HG02798 (cell line): ENCODE results near the gene CGB5.
"Not testable (repeated sequence)": the region's sequence is repeated elsewhere in the genome, so short reads cannot be mapped to it uniquely, and the experiment has no call there.

ENCODE experiments used
- ATAC-seq: cut with Tn5 transposase; IDR thresholded peaks from one replicate; pipeline ENCODE4 v1.9.1; 2021; ENCODE audit warnings: mild to moderate bottlenecking; ENCODE audit not compliant: unreplicated experiment, poor library complexity

CGB5 gene

DNA sequence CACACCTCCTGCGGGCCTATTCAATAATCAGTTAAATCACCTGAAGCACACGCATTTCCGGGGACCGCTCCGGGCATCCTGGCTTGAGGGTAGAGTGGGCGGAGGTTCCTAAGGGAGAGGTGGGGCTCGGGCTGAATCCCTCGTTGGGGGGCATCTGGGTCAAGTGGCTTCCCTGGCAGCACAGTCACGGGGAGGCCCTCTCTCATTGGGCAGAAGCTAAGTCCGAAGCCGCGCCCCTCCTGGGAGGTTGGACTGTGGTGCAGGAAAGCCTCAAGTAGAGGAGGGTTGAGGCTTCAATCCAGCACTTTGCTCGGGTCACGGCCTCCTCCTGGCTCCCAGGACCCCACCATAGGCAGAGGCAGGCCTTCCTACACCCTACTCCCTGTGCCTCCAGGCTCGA is at the start of gene CGB5:
CGB5 (plus strand) TSS at position 301 of the 400 bp plus-strand sequence. CDS start 362 bp downstream, outside the sequence.
- not testable (repeated sequence) for ATAC-seq

DNA sequence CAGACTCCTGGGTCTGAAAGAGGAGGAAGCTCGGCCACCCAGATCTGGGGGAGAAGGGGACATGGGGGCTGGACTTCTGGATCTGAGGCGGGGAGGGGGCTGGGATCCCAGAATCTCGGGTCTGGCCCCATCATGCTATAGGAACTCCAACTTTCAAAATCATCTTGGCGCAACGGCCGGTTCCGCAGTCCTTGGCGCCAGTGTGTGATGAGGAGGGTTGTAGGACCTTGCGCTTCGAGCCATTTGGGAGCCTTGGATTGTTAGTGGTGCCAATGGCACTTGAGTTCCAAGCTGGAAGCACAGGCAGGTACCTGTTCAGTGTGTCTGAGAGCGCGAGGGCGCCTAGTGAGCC is 49.6 kb upstream of the CGB5 start:
- ATAC-seq, result no peak

GRCh38 chr19:48997972-48998371 is 45.7 kb upstream of the CGB5 start:
- no peak for ATAC-seq

- ATAC-seq, result no peak
These were observed 43.9 kb upstream of the CGB5 start for GRCh38 chr19:48999481-49000325.

GRCh38 chr19:49004133-49004532 is 39.5 kb upstream of the CGB5 start:
- no peak for ATAC-seq

DNA sequence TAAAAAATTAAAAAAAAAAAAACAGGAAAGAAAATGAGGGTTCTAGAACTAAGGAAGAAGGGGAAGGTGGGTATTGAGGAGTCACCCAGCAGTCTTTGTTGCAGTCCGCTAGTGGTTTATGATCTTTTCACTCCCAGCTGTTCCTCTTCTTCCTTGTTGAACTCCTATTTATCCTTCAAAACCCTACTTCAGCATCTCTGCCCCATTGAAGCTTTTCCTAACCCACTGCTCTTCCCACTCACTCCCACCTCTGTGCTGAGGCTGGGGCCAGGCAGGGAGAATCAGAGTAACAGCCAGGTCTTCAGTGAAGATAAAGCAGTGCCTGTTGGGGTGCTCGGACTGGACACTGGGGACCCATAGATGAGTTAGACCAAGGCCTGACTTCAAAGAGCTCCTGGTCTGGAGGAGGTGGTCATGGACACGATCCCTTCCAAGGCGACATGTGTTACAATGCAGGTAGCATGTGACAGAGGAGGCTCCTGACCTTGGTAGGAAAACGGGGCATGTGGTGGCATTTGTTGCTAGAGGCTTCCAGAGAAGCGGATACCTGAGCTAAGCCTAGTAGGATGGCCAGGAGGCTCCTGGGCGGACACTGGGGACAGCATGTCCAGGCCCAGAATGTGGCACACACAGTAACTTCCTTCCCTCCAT is 38.6 kb upstream of the CGB5 start:
- no peak for ATAC-seq

GRCh38 chr19:49006905-49007304 is 36.7 kb upstream of the CGB5 start:
- no peak for ATAC-seq

GRCh38 chr19:49009828-49010227 is 33.8 kb upstream of the CGB5 start:
- ATAC-seq, result no peak

DNA sequence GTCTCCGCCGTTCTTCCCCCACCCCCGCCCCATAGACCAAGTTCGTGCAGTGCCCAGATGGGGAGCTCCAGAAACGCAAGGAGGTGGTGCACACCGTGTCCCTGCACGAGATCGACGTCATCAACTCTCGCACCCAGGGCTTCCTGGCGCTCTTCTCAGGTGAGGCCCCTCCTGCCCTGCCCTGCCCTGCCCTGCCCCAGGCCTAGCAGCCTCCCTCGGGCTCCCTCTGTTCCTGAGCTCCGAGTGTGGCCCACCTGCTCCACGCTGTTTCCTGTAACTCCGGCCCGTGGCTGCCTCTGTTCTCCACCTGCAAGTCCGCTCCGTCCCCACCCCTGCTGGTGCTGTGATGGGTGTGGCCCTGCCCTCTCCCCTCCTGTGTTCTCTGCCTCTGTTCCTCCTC is 33.2 kb upstream of the CGB5 start:
- no peak for ATAC-seq

- no peak for ATAC-seq
These were observed 32.5 kb upstream of the CGB5 start for GRCh38 chr19:49011194-49011593.

DNA sequence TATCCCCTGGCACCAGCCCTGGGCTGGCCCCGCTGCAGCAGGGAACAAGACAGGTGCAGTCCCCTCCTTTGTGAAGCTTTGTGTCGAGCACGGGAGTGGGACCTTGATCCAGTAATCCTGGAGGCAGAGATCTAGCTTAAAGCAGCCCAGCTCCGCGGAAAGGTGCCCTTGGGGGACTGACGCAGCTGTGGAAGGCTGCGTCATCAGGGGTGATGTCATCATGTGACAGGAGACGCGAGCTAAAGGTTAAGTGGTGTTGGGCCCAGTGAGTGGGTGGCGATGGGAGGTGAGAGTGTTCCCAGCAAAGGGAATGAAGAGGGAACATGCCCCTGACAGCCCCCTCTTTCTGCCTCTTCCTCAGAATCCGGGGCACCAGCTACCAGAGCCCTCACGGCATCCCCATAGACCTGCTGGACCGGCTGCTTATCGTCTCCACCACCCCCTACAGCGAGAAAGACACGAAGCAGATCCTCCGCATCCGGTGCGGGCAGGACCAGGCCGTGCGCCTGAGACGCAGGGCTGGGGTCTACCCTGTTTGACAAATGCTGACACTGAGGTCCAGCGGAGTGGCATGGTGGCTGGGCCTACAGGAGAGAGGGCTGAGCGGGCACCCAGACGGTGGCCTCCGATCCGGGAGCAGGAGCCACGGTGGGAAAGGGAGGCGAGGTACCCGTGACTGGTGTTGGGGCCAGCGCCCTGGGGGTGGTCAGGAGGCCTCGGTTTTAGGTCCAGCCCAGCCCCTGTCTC is 29.4 kb upstream of the CGB5 start:
- ATAC-seq, result no peak

DNA sequence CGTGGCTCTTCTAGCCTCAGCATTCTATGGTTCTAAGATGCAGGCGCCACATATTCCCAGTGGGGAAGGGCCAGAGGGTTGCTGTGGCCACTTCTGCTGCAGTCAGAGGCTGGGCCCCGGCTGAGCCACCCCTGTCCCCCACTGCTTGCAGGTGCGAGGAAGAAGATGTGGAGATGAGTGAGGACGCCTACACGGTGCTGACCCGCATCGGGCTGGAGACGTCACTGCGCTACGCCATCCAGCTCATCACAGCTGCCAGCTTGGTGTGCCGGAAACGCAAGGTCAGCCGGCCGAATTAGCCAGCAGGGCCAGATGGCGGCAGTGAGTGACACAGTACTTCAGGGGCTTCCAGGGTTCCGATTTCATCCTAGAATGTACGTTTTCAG is 28.8 kb upstream of the CGB5 start:
- ATAC-seq, result no peak

GRCh38 chr19:49016067-49016839 is 27.4 kb upstream of the CGB5 start:
- no peak for ATAC-seq

GRCh38 chr19:49017041-49017665 is 26.5 kb upstream of the CGB5 start, which contains the start of gene LHB:
TSS of gene LHB (minus strand) at chr19:49017091. CDS start at chr19:49017081, 10 bp downstream.
- ATAC-seq, result no peak

GRCh38 chr19:49017666-49018351 is 25.8 kb upstream of the CGB5 start:
- ATAC-seq, result peak; percentile 57

- not testable (repeated sequence) for ATAC-seq
These were observed 25.0 kb upstream of the CGB5 start for GRCh38 chr19:49018388-49019241.

GRCh38 chr19:49019242-49019932 is 24.3 kb upstream of the CGB5 start:
- no peak for ATAC-seq

DNA sequence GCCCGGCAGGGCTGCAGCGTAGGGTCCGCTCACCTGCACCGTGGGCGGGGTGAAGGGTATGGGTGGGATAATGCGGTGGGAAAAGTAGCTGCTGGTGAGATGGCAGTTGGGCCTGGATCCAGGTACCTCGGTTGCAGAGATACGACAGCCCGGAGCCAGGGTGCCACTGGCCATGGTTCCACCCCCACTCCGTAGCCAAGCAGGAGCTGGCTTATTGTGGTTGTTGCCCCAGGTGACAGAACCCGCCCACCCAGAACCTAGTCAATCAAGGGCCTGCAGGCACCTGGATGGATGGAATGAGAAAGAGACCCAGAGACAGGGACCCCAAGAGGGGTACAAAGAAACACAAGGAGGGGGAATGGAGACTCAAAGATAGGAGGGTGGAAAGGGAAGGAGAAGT is 23.3 kb upstream of the CGB5 start:
- no peak for ATAC-seq
